ENCODE data around the gene NEDD1.

The NEDD1 gene

DNA sequence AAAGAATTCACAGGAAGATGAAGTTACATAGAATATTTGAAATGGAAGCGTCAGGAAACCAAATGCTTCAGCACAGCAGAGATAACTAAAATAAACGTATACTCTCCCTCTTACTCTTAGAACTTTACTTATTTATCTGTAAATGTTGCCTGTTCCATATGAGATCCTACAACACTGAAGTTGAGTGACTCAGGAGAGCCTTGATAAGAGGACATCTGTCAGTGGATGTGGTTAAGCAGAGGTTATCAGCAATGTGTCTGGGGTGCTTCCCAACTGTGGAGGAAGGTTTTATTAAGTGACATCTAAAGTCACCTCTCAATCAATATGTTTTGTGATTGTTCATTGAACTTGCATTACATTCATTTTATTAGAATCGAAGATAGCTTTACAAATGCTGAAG is 81.9 kb downstream of the NEDD1 start:
- no peaks in the 10 kb centered on the region for H3K36me3 ChIP-seq (ENCODE audit: control insufficient read depth in 1 of 2, insufficient read depth in 2 of 2, low read depth in 1 of 2, low read length in 2 of 2)
- H4K8ac ChIP-seq (ENCODE audit: low read length): no peak overlapping the region
- H2AK5ac ChIP-seq (ENCODE audit: low read length, severe bottlenecking): no peak overlapping the region
- H4K91ac ChIP-seq (ENCODE audit: low read length): no peak overlapping the region
- DNase-seq: no peak
- H3K14ac ChIP-seq (ENCODE audit: low read length in 2 of 2): no peak overlapping the region
- H2BK12ac ChIP-seq (ENCODE audit: low read length in 2 of 2): no peak overlapping the region
- H3K4me2 ChIP-seq (ENCODE audit: low read length, poor library complexity, severe bottlenecking): no peak overlapping the region
- H2BK120ac ChIP-seq (ENCODE audit: low read depth, low read length): no peak overlapping the region
- no peak overlapping the region for H3K9ac ChIP-seq (ENCODE audit: low read length)
- no peak overlapping the region for H2AFZ ChIP-seq (ENCODE audit: low read depth, low read length)
- no peak overlapping the region for H2BK5ac ChIP-seq (ENCODE audit: low read depth, low read length, poor library complexity, severe bottlenecking)
- no peak overlapping the region for H3K27ac ChIP-seq (ENCODE audit: low read length, poor library complexity, severe bottlenecking)
- no peak overlapping the region for H3K4ac ChIP-seq (ENCODE audit: low read depth in 1 of 2, low read length in 2 of 2)
- H3K4me1 ChIP-seq (ENCODE audit: control insufficient read depth, insufficient read depth, low read depth, low read length): peaks cover 8% of the 10 kb centered on the region
- no peak overlapping the region for H3K18ac ChIP-seq (ENCODE audit: low read depth in 1 of 2, low read length in 2 of 2)
- H3K9me3 ChIP-seq (ENCODE audit: control insufficient read depth, low read length): no peaks in the 10 kb centered on the region
- 86% methylated on average over 2 of the region's 3 CpGs for WGBS
- H3K79me1 ChIP-seq (replicated peaks; ENCODE audit: low read length, poor library complexity, severe bottlenecking): no peaks in the 10 kb centered on the region
- H3K4me3 ChIP-seq (ENCODE audit: insufficient read depth in 1 of 2, low read depth in 1 of 2, low read length in 2 of 2): no peak overlapping the region
- H2BK15ac ChIP-seq (ENCODE audit: low read depth, poor library complexity, severe bottlenecking): no peak overlapping the region
- peaks cover 29 to 47% of the 10 kb centered on the region in 2 experiments for H3K27me3 ChIP-seq (ENCODE audit: control insufficient read depth in 1 of 2, insufficient read depth in 1 of 2, low read length in 2 of 2)
- H3K23ac ChIP-seq (ENCODE audit: low read length in 2 of 2): no peak overlapping the region

GRCh38 chr12:96989916-96990315 is 82.9 kb downstream of the NEDD1 start:
- H2BK120ac ChIP-seq (ENCODE audit: low read depth, low read length): no peak overlapping the region
- no peaks in the 10 kb centered on the region for H3K36me3 ChIP-seq (ENCODE audit: control insufficient read depth in 1 of 2, insufficient read depth in 2 of 2, low read depth in 1 of 2, low read length in 2 of 2)
- H3K18ac ChIP-seq (ENCODE audit: low read depth in 1 of 2, low read length in 2 of 2): no peak overlapping the region
- no peaks in the 10 kb centered on the region for H3K9me3 ChIP-seq (ENCODE audit: control insufficient read depth, low read length)
- no peak overlapping the region for H3K23ac ChIP-seq (ENCODE audit: low read length in 2 of 2)
- no peak overlapping the region for H3K4ac ChIP-seq (ENCODE audit: low read depth in 1 of 2, low read length in 2 of 2)
- no peak overlapping the region for H2AK5ac ChIP-seq (ENCODE audit: low read length, severe bottlenecking)
- H3K14ac ChIP-seq (ENCODE audit: low read length in 2 of 2): no peak overlapping the region
- no peak for DNase-seq
- 64% methylated on average over 5 of the region's 5 CpGs for WGBS
- no peak overlapping the region for H3K27ac ChIP-seq (ENCODE audit: low read length, poor library complexity, severe bottlenecking)
- no peak overlapping the region for H2BK15ac ChIP-seq (ENCODE audit: low read depth, poor library complexity, severe bottlenecking)
- H3K27me3 ChIP-seq (ENCODE audit: control insufficient read depth in 1 of 2, insufficient read depth in 1 of 2, low read length in 2 of 2): peaks cover 28 to 45% of the 10 kb centered on the region in 2 experiments
- H4K8ac ChIP-seq (ENCODE audit: low read length): no peak overlapping the region
- H3K79me1 ChIP-seq (replicated peaks; ENCODE audit: low read length, poor library complexity, severe bottlenecking): no peaks in the 10 kb centered on the region
- H2AFZ ChIP-seq (ENCODE audit: low read depth, low read length): no peak overlapping the region
- no peak overlapping the region for H4K91ac ChIP-seq (ENCODE audit: low read length)
- no peak overlapping the region for H3K4me3 ChIP-seq (ENCODE audit: insufficient read depth in 1 of 2, low read depth in 1 of 2, low read length in 2 of 2)
- H3K4me2 ChIP-seq (ENCODE audit: low read length, poor library complexity, severe bottlenecking): no peak overlapping the region
- no peak overlapping the region for H3K9ac ChIP-seq (ENCODE audit: low read length)
- H2BK12ac ChIP-seq (ENCODE audit: low read length in 2 of 2): no peak overlapping the region
- H2BK5ac ChIP-seq (ENCODE audit: low read depth, low read length, poor library complexity, severe bottlenecking): no peak overlapping the region
- peaks cover 8% of the 10 kb centered on the region for H3K4me1 ChIP-seq (ENCODE audit: control insufficient read depth, insufficient read depth, low read depth, low read length)

GRCh38 chr12:96994900-96995299 is 87.8 kb downstream of the NEDD1 start:
- no peak overlapping the region for H3K4me3 ChIP-seq (ENCODE audit: insufficient read depth in 1 of 2, low read depth in 1 of 2, low read length in 2 of 2)
- no peak overlapping the region for H3K18ac ChIP-seq (ENCODE audit: low read depth in 1 of 2, low read length in 2 of 2)
- no peak for DNase-seq
- 89% methylated on average over 4 of the region's 5 CpGs for WGBS
- H2AFZ ChIP-seq (ENCODE audit: low read depth, low read length): no peak overlapping the region
- H3K9ac ChIP-seq (ENCODE audit: low read length): no peak overlapping the region
- H3K9me3 ChIP-seq (ENCODE audit: control insufficient read depth, low read length): no peaks in the 10 kb centered on the region
- H3K14ac ChIP-seq (ENCODE audit: low read length in 2 of 2): no peak overlapping the region
- no peak overlapping the region for H4K8ac ChIP-seq (ENCODE audit: low read length)
- no peaks in the 10 kb centered on the region for H3K79me1 ChIP-seq (replicated peaks; ENCODE audit: low read length, poor library complexity, severe bottlenecking)
- no peaks in the 10 kb centered on the region for H3K36me3 ChIP-seq (ENCODE audit: control insufficient read depth in 1 of 2, insufficient read depth in 2 of 2, low read depth in 1 of 2, low read length in 2 of 2)
- H3K4me1 ChIP-seq (ENCODE audit: control insufficient read depth, insufficient read depth, low read depth, low read length): no peaks in the 10 kb centered on the region
- no peak overlapping the region for H3K27ac ChIP-seq (ENCODE audit: low read length, poor library complexity, severe bottlenecking)
- H2BK120ac ChIP-seq (ENCODE audit: low read depth, low read length): no peak overlapping the region
- no peak overlapping the region for H3K23ac ChIP-seq (ENCODE audit: low read length in 2 of 2)
- H2BK15ac ChIP-seq (ENCODE audit: low read depth, poor library complexity, severe bottlenecking): no peak overlapping the region
- H2BK5ac ChIP-seq (ENCODE audit: low read depth, low read length, poor library complexity, severe bottlenecking): no peak overlapping the region
- H2AK5ac ChIP-seq (ENCODE audit: low read length, severe bottlenecking): no peak overlapping the region
- no peak overlapping the region for H3K4ac ChIP-seq (ENCODE audit: low read depth in 1 of 2, low read length in 2 of 2)
- peaks cover 28 to 34% of the 10 kb centered on the region in 2 experiments for H3K27me3 ChIP-seq (ENCODE audit: control insufficient read depth in 1 of 2, insufficient read depth in 1 of 2, low read length in 2 of 2)
- H2BK12ac ChIP-seq (ENCODE audit: low read length in 2 of 2): no peak overlapping the region
- H3K4me2 ChIP-seq (ENCODE audit: low read length, poor library complexity, severe bottlenecking): no peak overlapping the region
- no peak overlapping the region for H4K91ac ChIP-seq (ENCODE audit: low read length)

DNA sequence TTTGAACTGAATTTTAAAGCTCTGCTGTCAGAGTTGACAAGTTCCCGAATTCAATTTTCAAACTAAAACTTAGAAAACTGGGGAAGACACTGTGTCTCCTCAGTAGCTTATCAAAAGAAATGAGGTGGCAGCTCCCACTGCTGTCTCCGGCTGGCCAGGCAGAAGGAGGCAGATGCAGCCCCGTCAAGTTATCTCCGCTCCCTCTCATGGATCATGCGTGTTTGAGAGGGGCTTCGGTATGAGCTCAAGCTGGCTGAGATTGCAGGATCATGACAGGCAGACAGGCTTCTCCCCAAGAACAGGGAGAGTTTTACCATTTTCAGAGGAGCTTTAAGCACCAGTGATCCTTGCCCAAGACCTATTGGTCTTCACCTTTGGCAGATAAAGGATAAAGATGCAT is 88.8 kb downstream of the NEDD1 start:
- WGBS: 90% methylated on average over 6 of the region's 6 CpGs
- H2BK120ac ChIP-seq (ENCODE audit: low read depth, low read length): no peak overlapping the region

More for the DNA sequence above, 88.8 kb downstream of the NEDD1 start:
- H3K79me1 ChIP-seq (replicated peaks; ENCODE audit: low read length, poor library complexity, severe bottlenecking): no peaks in the 10 kb centered on the region
- DNase-seq: no peak
- no peak overlapping the region for H4K8ac ChIP-seq (ENCODE audit: low read length)
- H3K9me3 ChIP-seq (ENCODE audit: control insufficient read depth, low read length): no peaks in the 10 kb centered on the region
- H3K4me2 ChIP-seq (ENCODE audit: low read length, poor library complexity, severe bottlenecking): no peak overlapping the region
- no peak overlapping the region for H2BK12ac ChIP-seq (ENCODE audit: low read length in 2 of 2)
- H2BK15ac ChIP-seq (ENCODE audit: low read depth, poor library complexity, severe bottlenecking): no peak overlapping the region
- H3K9ac ChIP-seq (ENCODE audit: low read length): no peak overlapping the region
- peaks cover 25 to 26% of the 10 kb centered on the region in 2 experiments for H3K27me3 ChIP-seq (ENCODE audit: control insufficient read depth in 1 of 2, insufficient read depth in 1 of 2, low read length in 2 of 2)
- no peak overlapping the region for H3K4me3 ChIP-seq (ENCODE audit: insufficient read depth in 1 of 2, low read depth in 1 of 2, low read length in 2 of 2)
- no peak overlapping the region for H3K27ac ChIP-seq (ENCODE audit: low read length, poor library complexity, severe bottlenecking)
- no peak overlapping the region for H4K91ac ChIP-seq (ENCODE audit: low read length)
- no peaks in the 10 kb centered on the region for H3K4me1 ChIP-seq (ENCODE audit: control insufficient read depth, insufficient read depth, low read depth, low read length)
- no peak overlapping the region for H3K14ac ChIP-seq (ENCODE audit: low read length in 2 of 2)
- no peak overlapping the region for H3K4ac ChIP-seq (ENCODE audit: low read depth in 1 of 2, low read length in 2 of 2)
- no peak overlapping the region for H2BK5ac ChIP-seq (ENCODE audit: low read depth, low read length, poor library complexity, severe bottlenecking)
- H3K18ac ChIP-seq (ENCODE audit: low read depth in 1 of 2, low read length in 2 of 2): no peak overlapping the region
- no peak overlapping the region for H3K23ac ChIP-seq (ENCODE audit: low read length in 2 of 2)
- H2AFZ ChIP-seq (ENCODE audit: low read depth, low read length): no peak overlapping the region
- no peak overlapping the region for H2AK5ac ChIP-seq (ENCODE audit: low read length, severe bottlenecking)
- H3K36me3 ChIP-seq (ENCODE audit: control insufficient read depth in 1 of 2, insufficient read depth in 2 of 2, low read depth in 1 of 2, low read length in 2 of 2): no peaks in the 10 kb centered on the region
